Stimulated activated CD8-positive, alpha-beta memory T cell treated with anti-CD3 and anti-CD28 coated beads, Interleukin-4, amount 100 ng/mL, for 4 hours (primary cell): ENCODE data around the gene DLG2.

Experiments
- DNase-seq, 2 donors: peaks; one replicate each; pipeline ENCODE4 v3.0.0-alpha.2; 2020; ENCODE audit warnings: low read depth in 2 of 2, low spot score in 1 of 2

The DLG2 gene

DNA sequence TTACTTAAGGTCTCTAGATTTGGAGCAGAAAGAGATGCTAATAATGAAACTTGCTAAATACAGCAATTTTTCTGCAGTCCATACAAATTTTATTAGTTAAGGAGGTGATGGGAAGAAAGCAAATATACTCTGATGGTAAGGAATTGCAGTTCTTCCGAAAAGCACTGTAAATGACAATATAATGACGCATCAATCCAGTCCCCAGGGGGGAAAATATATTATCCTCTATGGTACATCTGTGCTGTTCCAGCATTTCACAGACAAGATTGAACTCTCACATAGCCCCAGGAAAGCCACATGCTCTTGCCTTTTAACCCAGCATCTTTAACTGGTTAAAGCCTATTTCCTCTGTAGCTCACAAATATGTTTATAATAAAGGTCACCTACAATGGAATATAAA, 1924.3 kb downstream of the DLG2 start:
- DNase-seq, result no peak

GRCh38 chr11:83697518-83697917, 1929.6 kb downstream of the DLG2 start:
- no peak for DNase-seq

DNA sequence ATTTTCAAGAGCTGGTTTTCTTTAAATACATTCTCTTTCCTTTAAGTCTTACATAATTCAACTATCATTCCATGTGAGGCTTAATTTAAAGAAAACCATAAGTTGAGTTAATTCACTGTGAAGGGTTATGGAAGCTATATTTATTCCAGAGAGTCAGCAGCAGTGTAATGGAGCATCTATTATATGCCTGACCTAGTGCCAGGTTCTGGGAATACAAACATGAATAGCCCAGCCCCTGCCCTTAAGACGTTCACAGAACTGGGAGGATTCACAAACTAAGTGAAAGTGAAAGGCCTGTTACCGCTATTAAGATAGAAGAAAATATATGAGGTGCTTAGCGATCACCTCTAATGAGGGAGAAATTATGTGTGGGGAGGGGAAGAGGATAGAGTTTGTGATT, 1932.1 kb downstream of the DLG2 start:
- DNase-seq, result no peak

DNA sequence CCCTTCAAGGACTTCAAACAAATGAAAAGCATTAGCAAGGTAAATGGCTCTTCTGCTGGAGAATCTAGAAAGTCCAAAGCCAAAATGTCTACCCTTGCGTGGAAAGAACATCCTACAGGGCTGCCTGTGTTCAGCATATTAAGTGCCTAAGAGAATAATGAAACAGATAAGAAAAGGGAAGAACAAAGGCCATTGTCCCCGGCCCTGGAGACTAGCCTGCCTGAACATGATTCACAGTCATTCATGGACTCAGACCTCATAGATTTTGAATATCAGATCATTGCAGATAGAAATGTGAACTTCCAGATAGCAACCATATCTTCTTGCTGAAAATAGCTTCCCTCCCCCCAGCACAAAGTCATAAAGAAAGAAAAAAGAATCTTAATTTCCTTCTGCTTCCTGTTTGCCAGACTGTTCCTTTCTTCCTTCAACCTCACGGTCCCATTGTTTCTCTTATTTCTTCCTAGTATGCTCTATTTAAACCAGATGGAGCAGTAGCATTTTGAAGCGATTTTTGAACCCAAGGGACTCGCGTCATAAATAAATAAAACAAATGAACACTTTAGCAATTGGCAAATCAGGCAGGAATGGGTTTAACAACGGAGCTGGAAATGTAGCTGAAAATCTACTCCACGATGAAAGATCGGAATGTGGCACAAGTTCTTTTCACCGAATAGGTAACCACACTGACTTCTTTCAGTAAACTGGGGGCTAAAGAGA, 1932.8 kb downstream of the DLG2 start:
- DNase-seq, result no peak

- no peak for DNase-seq
These were observed 1933.7 kb downstream of the DLG2 start for GRCh38 chr11:83693306-83693992.

- no peak for DNase-seq
These were observed 1934.5 kb downstream of the DLG2 start for GRCh38 chr11:83692675-83693074.

DNA sequence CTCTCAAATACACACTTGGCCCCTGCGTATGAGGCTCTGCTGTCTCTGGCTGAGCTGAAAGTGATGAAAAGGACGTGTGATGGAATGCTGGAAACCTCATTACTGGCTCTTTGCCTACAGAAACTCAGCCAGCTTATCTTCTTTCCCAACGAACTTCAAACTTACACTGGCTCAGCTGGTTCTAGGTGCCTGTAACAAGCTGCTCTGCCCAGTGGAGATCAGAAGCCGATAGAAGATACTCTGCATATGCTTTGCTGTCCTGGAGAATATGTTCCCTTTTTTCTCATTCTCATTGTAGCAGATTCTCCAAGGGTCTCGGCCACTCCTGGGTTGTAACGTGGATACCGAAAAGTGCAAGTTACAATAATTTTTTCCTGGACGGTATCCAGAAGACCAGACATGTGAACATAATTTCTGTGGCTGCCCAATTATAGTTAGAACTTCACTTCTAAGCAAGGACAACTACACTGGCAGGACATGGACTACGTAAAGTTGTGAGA, 1935.6 kb downstream of the DLG2 start:
- no peak for DNase-seq

DNA sequence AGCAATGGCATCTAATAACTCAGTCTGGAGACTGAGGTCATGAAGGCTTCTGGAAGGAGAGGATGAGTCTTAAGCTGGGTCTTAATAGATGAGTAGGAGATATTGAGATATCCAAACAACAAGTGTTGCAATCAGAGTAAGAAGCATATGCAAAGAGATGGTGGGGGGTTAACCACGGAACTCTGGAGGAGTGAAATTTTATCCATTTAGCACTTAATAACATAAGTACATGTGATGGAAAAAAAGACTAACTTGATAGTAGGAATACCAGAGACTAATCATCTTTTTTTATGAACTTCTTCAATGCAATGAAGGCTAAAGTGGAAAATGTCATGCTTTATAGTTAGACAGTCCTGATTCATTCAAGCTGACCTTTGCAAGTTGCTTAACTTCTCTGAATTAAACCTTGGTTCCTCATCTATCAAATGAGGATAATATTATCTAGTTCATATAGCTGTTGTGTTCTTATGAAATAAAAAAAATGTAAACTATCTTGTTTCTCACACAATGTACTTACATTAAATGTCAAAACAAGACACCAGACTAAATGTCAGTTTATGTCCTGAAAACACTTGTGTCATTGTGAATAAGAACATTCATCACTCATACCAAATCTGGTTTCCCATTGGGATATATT, 1937.9 kb downstream of the DLG2 start:
- no peak for DNase-seq

- DNase-seq, result no peak
These were observed 1939.4 kb downstream of the DLG2 start for GRCh38 chr11:83687787-83688186.

DNA sequence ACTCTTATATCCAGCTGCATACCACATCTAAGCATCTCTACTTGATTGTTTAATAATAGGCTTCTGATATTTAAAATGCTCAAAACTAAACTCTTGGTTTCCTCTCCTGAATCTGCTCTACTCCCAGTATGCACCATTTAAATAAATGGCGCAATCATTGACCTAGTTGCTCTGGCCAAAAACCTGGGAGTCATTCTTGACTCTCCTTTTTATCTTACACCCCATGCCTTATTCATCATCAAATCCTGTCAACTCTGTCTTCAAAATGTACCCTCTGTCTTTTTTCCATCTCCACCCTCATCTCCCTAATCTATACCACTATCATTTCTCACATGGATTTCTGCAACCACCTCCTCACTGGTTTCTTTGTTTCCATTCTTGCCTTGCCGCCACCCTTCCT, 1941.4 kb downstream of the DLG2 start:
- no peak for DNase-seq

GRCh38 chr11:83684071-83684470, 1943.1 kb downstream of the DLG2 start:
- no peak for DNase-seq

DNA sequence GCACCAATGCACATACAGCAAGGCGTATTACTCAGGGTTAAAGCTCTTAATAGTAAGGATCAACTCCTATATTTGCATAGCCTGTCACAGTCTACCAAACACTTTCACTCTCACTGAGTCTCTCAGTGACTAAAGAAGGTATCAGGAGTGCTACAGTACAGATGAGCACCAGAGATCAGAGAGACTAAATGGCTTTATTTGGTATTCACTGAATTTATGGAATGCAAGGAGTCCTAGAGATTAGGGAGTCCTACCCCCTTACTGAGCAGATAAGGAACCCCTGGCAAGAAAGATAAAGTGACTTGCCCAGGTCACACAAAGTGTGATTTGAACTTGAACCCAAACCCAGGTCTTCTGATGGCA, 1944.6 kb downstream of the DLG2 start:
- DNase-seq, result no peak

GRCh38 chr11:83681906-83682610, 1945.1 kb downstream of the DLG2 start:
- no peak for DNase-seq

DNA sequence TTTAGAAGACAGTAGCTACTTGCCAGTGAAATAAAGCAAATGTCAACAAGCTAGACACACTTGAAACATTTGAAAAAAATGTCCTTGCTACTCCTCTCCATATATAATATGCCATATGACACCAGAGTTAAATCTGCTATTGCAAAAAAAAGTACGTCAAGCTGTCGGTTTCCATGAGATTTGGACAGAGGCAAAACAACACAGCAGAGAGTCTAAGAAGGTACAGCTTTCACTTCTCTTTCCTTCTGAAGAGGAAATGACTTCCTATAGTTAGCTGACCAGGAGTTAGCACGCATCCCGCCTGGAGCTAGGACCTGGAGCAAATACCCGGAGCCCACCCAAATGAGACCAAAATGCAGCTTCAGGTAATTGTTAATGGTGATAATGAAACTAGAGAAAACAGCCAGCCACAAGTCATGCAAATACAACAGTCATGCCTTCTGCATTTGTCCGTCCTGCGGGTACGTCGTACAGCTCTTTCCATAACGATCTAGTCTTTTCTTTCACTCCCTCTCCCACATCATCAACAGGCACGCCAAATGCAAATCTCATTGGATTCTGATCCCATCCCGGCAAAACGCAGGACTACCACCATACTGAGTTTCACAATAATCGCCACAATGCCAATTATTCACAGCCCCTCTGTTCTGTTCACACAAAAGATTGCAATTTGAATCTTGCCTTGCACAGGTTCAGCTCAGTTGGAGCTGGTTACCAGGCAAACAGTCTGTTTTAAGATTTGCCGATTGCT, 1945.9 kb downstream of the DLG2 start:
- DNase-seq, result no peak

GRCh38 chr11:83680321-83680720, 1946.8 kb downstream of the DLG2 start:
- DNase-seq, result no peak

DNA sequence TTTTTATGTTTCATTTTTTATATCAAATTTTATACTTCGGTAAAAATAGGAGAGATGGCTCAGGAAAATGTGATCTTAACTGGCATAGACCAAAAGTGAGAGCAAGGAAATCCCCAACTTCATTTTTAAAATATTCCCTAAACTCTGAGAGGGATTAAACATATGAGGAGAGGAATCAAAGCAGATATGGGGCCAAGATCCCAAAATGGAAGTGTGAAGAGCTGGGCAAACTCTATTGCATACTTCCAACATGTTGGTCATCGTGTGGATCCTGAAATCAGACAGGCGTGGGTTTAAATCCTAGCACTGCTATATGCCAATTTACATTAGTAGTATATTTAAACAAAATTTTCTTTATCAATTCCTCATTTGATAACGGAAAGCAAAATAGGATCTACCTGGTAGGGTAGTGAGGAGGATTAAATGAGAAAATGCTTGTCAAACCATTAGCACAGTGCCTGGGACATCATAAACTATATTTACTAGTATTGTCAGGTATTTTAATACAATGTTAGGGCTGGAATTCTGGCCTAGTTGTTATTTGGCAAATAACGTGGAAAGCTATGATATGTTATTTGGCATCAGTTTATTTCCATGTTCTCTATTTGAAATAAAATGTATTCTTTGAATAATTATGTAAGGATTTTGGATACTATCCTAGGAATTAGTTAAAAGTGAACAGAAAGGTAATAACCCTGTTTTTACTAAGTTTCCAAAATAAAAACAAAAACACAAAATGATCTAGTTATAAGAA, 1948.1 kb downstream of the DLG2 start:
- no peak for DNase-seq

GRCh38 chr11:83677730-83678129, 1949.4 kb downstream of the DLG2 start:
- no peak for DNase-seq

DNA sequence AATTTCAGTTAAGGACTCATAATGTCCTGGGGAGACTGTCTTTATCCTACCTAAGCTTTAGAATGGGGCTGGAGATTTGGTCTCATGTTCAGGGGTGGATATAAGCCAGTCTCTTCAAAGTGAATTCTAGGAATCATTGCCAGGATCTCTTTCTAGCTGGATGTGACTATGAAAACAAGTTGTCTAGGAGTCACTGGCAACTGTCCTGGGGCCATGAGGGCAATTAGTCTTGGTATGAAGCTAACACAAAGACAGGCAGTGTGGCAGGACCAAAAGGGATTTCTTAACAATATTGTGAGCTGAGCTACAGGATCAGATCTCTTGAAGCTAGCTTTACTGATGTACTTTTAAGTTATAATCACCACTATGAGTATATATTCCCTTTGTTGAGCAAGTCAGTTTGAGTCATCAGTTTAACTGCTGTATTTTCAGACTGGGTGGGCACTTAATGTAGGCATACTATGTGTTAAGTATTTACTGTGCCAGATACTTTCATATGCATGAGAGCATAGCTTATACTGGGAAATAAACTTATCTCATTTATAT, 1951.0 kb downstream of the DLG2 start:
- DNase-seq, result no peak

- DNase-seq, result no peak
These were observed 1952.8 kb downstream of the DLG2 start for GRCh38 chr11:83674102-83674896.
